Fibroblast of the aortic adventitia (primary cell): ENCODE data around the gene ARMC5. TPM values are rescaled to one million over a fixed set of nuclear protein-coding genes. Genes with fewer than 3 reads are reported as not detected.

ENCODE experiments used
- DNase-seq: peaks from one replicate; pipeline ENCODE4 v3.0.0-alpha.2; 2010; ENCODE audit warnings: low read depth
- H3K4me3 ChIP-seq: 2 replicates; pipeline ENCODE4 v1.5.1; 2011; ENCODE audit warnings: low read depth, mild to moderate bottlenecking, control low read depth, low read length, moderate library complexity
- CTCF ChIP-seq: IDR thresholded peaks from 2 replicates; pipeline ENCODE4 v1.5.1; 2011; ENCODE audit warnings: mild to moderate bottlenecking, low read length, control low read depth, inconsistent platforms; ENCODE audit not compliant: insufficient read depth
- total RNA-seq: library from RNA; depleted of rRNA; stranded (reverse); fragments of >200 nt; gene quantifications from 2 replicates; pipeline ENCODE4 v1.2.3, GENCODE V29; 2012; ENCODE audit warnings: low replicate concordance

The ARMC5 gene
- total RNA-seq, 1 donor, result 7.4 TPM

GRCh38 chr16:31474173-31474714 lies 14.9 kb downstream of the ARMC5 start:
- no peak for TF ChIP-seq CTCF
- no peak overlapping the region for H3K4me3 ChIP-seq
- peak; percentile 49 for DNase-seq

DNA sequence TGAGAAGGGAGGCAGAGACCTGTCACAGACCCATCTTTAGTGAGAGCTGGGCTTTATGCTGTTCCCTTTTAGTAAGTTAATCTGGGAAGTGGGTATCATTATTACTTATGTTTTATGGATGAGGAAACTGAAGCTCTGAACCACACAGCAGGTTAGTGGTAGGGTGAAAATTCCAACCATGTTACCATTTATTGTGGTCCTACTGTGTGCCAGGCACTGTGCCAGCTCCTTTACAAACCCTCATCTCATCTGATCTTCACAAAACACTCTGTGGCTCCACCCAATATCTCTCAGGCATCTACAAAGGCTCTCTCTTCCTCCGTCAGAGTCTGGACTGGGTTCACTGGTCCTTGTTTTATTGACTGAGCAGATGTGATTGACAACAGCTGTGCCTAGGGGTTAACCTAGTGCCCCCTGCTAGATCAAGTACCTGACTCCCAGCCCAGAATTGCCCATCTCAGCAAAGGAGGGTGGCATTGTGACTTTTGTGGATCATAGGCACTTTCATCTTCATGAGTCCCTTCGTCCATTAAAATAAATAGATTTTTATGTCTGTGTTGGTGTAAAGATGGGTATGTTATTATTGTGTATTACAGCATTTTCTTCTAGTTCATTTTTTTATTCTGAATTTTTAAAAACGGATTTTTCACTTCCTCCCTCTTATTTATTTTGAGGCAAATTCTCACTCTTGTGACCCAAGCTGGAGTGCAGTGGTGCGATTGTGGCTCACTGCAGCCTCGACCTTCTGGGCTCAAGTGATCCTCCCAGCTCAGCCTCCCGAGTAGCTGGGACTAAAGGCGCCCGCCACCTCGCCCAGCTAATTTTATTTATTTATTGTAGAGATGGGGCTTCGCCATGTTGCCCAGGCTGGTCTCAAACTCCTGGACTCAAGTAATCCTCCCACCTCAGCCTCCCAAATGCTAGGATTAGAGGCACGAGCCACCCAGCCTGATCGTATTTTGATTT lies 15.8 kb downstream of the ARMC5 start:
- no peak for TF ChIP-seq CTCF
- DNase-seq, result no peak
- H3K4me3 ChIP-seq, result no peak overlapping the region

- no peak for DNase-seq
- TF ChIP-seq CTCF, result no peak
- no peak overlapping the region for H3K4me3 ChIP-seq
Observed at GRCh38 chr16:31475946-31476302, 16.6 kb downstream of the ARMC5 start.

DNA sequence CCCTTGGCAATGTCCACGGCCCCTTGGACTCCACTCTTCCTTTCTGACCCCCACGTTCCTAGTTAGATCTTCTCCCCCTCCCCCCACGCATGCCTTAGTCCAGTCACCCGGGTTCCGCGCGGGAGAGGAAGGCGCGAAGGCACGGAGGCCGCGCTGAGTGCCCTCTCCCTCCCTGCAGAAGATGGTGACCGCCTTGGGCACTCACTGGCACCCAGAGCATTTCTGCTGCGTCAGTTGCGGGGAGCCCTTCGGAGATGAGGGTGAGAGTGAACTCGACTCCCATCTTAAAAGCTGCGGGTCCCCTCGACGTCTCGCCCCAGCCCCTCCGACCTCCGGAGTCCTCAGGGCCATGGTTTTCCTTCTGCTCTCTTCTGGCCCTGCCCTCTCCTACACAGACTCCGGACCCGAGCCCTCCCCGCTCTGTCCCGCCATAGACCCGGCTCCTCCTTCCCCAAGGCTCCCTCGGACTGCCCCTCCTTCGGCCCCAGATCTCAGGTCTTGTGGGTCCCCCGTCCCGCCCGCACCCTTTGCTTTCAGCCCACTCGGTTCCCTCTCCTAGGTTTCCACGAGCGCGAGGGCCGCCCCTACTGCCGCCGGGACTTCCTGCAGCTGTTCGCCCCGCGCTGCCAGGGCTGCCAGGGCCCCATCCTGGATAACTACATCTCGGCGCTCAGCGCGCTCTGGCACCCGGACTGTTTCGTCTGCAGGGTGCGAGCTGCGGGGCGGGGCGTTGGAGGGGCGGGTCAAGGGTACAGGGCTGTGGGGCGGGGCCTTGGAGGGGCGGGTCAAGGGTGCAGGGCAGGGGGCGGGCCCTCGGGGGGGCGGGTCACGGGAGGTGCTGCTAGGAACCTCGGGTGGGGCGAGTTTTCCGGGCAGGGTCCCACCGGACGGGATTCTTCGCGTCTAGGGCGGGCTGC lies 17.3 kb downstream of the ARMC5 start:
- DNase-seq, result no peak
- no peak for TF ChIP-seq CTCF
- H3K4me3 ChIP-seq, result no peak overlapping the region

GRCh38 chr16:31477220-31478216 lies 18.2 kb downstream of the ARMC5 start:
- H3K4me3 ChIP-seq, result no peak overlapping the region
- DNase-seq, result no peak
- TF ChIP-seq CTCF, result no peak

GRCh38 chr16:31478956-31479355 lies 19.7 kb downstream of the ARMC5 start:
- TF ChIP-seq CTCF, result no peak
- DNase-seq, result no peak

More at GRCh38 chr16:31478956-31479355, 19.7 kb downstream of the ARMC5 start:
- H3K4me3 ChIP-seq, result no peak overlapping the region
